Endothelial cell of umbilical vein (primary cell): ENCODE data around the gene METTL14. TPM values are rescaled to one million over a fixed set of nuclear protein-coding genes. Genes with fewer than 3 reads are reported as not detected.

ENCODE experiments used
- BruUV-seq: library from RNA; stranded (reverse); fragments of 400-500 nt; replicated peaks from 2 replicates; lab custom pipeline; 2021; lab: Mats Ljungman, UMichigan
- CTCF ChIA-PET: fragments of 300-600, 350-600 bp; sonication (Branson Sonifier 250); formaldehyde crosslinking; loops from one replicate; lab custom pipeline; 2021; ENCODE audit warnings: antibody characterized with exemption, inconsistent platforms; lab: Charles Lee
- POLR2A ChIA-PET: fragments of 300-600, 350-600 bp; sonication (Branson Sonifier 250); formaldehyde crosslinking; loops from one replicate; lab custom pipeline; 2021; ENCODE audit warnings: antibody characterized with exemption, inconsistent platforms; lab: Charles Lee
- DNase-seq: peaks from one replicate; pipeline ENCODE4 v3.0.0-alpha.2; 2011; ENCODE audit warnings: low read depth, low spot score
- FAIRE-seq: peaks from 2 replicates; lab custom pipeline; 2011; peaks lifted over from hg19 to GRCh38; lab: Jason Lieb, UNC
- H2AFZ ChIP-seq: 2 replicates; pipeline ENCODE4 v1.6.0; 2012; ENCODE audit warnings: low read depth, low read length, control low read depth, inconsistent platforms
- H3K27ac ChIP-seq: 2 replicates; pipeline ENCODE4 v1.5.1; 2011; ENCODE audit warnings: low read depth, mild to moderate bottlenecking, control low read depth, low read length, moderate library complexity; ENCODE audit not compliant: insufficient read depth
- H3K27me3 ChIP-seq, 2 experiments: 2 replicates each; pipeline versions ENCODE4 v1.6.0 to v1.6.1; 2011; ENCODE audit warnings: low read length in 2 of 2, mixed read lengths in 1 of 2; ENCODE audit not compliant: control insufficient read depth in 2 of 2, insufficient read depth in 2 of 2
- H3K36me3 ChIP-seq, 2 experiments: 2 replicates in 1 of 2; 3 replicates in 1 of 2; pipeline ENCODE4 v1.5.1; 2011; ENCODE audit warnings: low read length in 2 of 2, mild to moderate bottlenecking in 1 of 2, moderate library complexity in 1 of 2; ENCODE audit not compliant: control insufficient read depth in 2 of 2, insufficient read depth in 2 of 2; ENCODE audit errors: extremely low read depth in 1 of 2
- H3K4me1 ChIP-seq: 3 replicates; pipeline ENCODE4 v1.5.1; 2011; ENCODE audit warnings: mild to moderate bottlenecking, low read length; ENCODE audit not compliant: control insufficient read depth, insufficient read depth; ENCODE audit errors: extremely low read depth
- H3K4me2 ChIP-seq: 2 replicates; pipeline ENCODE4 v1.6.1; 2011; ENCODE audit warnings: low read length, control low read depth, mixed read lengths; ENCODE audit not compliant: insufficient read depth
- H3K4me3 ChIP-seq, 3 experiments: fragments of 200-600 bp in 1 of 3; sonication (generic), shearing (Covaris generic) in 1 of 3; replicated peaks in 1 of 3; 2 replicates each; pipeline ENCODE4 v1.5.1; 2011 to 2016; ENCODE audit warnings: control low read depth in 3 of 3, low read length in 3 of 3, mild to moderate bottlenecking in 2 of 3, inconsistent platforms in 1 of 3, low read depth in 1 of 3, moderate library complexity in 1 of 3; ENCODE audit not compliant: insufficient read depth in 1 of 3
- H3K79me2 ChIP-seq: 2 replicates; pipeline ENCODE4 v1.6.0; 2012; ENCODE audit warnings: low read length, inconsistent platforms; ENCODE audit not compliant: control insufficient read depth, insufficient read depth
- H3K9ac ChIP-seq: replicated peaks from 2 replicates; pipeline ENCODE3; 2011; ENCODE audit warnings: low read length, control low read depth; ENCODE audit not compliant: insufficient read depth; ENCODE audit errors: extremely low read depth
- H3K9me1 ChIP-seq: replicated peaks from 3 replicates; pipeline ENCODE4 v1.6.0; 2011; ENCODE audit warnings: mild to moderate bottlenecking, low read length; ENCODE audit not compliant: control insufficient read depth, insufficient read depth; ENCODE audit errors: extremely low read depth
- H3K9me3 ChIP-seq: replicated peaks from 2 replicates; pipeline ENCODE4 v1.5.1; 2012; ENCODE audit warnings: low read length, inconsistent platforms; ENCODE audit not compliant: control insufficient read depth, insufficient read depth
- H4K20me1 ChIP-seq: replicated peaks from 2 replicates; pipeline ENCODE3; 2011; ENCODE audit warnings: mild to moderate bottlenecking, low read length; ENCODE audit not compliant: control insufficient read depth, insufficient read depth; ENCODE audit errors: extremely low read depth
- EZH2 ChIP-seq: IDR thresholded peaks from 2 replicates; pipeline ENCODE4 v1.6.1; 2012; ENCODE audit warnings: borderline replicate concordance, low read depth, mild to moderate bottlenecking, moderate library complexity, low read length, inconsistent platforms; ENCODE audit not compliant: severe bottlenecking
- FOS ChIP-seq: IDR thresholded peaks from 2 replicates; pipeline ENCODE4 v1.6.1; 2011; ENCODE audit warnings: mild to moderate bottlenecking, low read length, moderate library complexity, borderline replicate concordance; ENCODE audit not compliant: insufficient read depth
- GATA2 ChIP-seq: IDR thresholded peaks from 2 replicates; pipeline ENCODE4 v1.7.0; 2011; ENCODE audit warnings: low read depth, mild to moderate bottlenecking, moderate library complexity, mixed read lengths, low read length; ENCODE audit not compliant: insufficient read length, insufficient read depth
- JUN ChIP-seq: IDR thresholded peaks from 2 replicates; pipeline ENCODE4 v1.6.1; 2011; ENCODE audit warnings: borderline replicate concordance, low read depth; ENCODE audit not compliant: insufficient read length, insufficient read depth
- MYC ChIP-seq: IDR thresholded peaks from one replicate; pipeline ENCODE4 v1.6.1; 2011; ENCODE audit warnings: mild to moderate bottlenecking, low read depth, low read length
- POLR2A ChIP-seq: IDR thresholded peaks from 2 replicates; pipeline ENCODE4 v1.6.1; 2012; ENCODE audit warnings: low read depth, mild to moderate bottlenecking, control low read depth, low read length
- POLR2AphosphoS5 ChIP-seq: IDR thresholded peaks from 2 replicates; pipeline ENCODE4 v1.6.1; 2012; ENCODE audit warnings: low read depth, mild to moderate bottlenecking, control low read depth, low read length, moderate library complexity; ENCODE audit not compliant: insufficient read depth
- dilution Hi-C: fragments of 300-500 bp; cut with MboI; formaldehyde crosslinking; loops from one replicate; pipeline ENCODE4 v1.15.0; 2019; ENCODE audit warnings: low sequenced_read_pairs; ENCODE audit not compliant: extremely low pct_ligation_motif_present
- intact Hi-C: fragments of 100-400 bp; cut with micrococcal nuclease; formaldehyde crosslinking; loops from one replicate; pipeline ENCODE4 v1.10.0; 2022
- polyA plus RNA-seq, 4 experiments: library from polyadenylated mRNA; depleted of rRNA in 3 of 4; stranded (reverse) in 3 of 4; unstranded in 1 of 4; fragments of >200 nt; gene quantifications; 2 replicates each; pipeline versions ENCODE4 v1.2.1 to v1.2.3, GENCODE V29; 2011 to 2012; ENCODE audit warnings: missing spikeins in 1 of 4
- total RNA-seq: library from RNA; stranded (reverse); gene quantifications from 2 replicates; pipeline ENCODE4 v1.2.3, GENCODE V29; 2021
- TF ChIP-seq, protein P1 (sequence below): IDR thresholded peaks from 2 replicates; pipeline ENCODE4 v1.6.1; 2011; ENCODE audit not compliant: insufficient read depth, insufficient read length
- TF ChIP-seq, protein P2 (sequence below), 2 donors: IDR thresholded peaks; 1 replicate in 1 of 2; 2 replicates in 1 of 2; pipeline ENCODE4 v1.5.1; 2011; ENCODE audit warnings: low read length in 2 of 2, mild to moderate bottlenecking in 2 of 2, moderate library complexity in 2 of 2, control low read depth in 1 of 2, inconsistent platforms in 1 of 2, low read depth in 1 of 2; ENCODE audit not compliant: insufficient read depth in 1 of 2; ENCODE audit errors: extremely low read depth in 1 of 2

The METTL14 gene
- total and polyA plus RNA-seq, 2 donors (not counting 3 experiments of a cell fraction or from before 2014, with no cell fraction given), result 6.5 to 38.6 TPM

DNA sequence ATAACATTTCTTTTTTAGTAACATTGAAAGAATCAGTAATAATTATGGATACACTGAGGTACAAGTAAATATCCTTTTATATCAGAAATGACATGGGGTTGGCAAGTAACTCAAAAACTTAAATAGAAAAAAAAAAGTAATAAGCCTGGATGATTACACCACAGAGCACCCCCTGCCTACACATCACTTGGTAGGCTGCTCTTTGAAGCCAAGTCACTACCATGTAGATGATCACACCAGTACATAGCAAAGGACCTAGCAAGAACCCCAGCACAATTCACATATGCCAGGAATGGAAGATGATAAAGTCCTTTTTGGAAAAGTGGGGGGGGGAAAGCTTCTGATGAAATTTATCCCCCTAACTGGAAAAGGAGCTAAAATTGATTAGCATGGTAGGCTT, 56.9 kb downstream of the METTL14 start:
- Histone ChIP-seq H3K79me2 (no peaks in the 10 kb centered on the region), H3K9me3 (no peaks in the 10 kb centered on the region), H3K27me3 (no peaks in the 10 kb centered on the region), H2AFZ (no peak overlapping the region), H4K20me1 (no peaks in the 10 kb centered on the region), H3K9ac (no peak overlapping the region), H3K36me3 (peaks cover 20 to 50% of the 10 kb centered on the region in 2 experiments), H3K4me1 (peaks cover 8% of the 10 kb centered on the region), H3K27ac (no peak overlapping the region), H3K9me1 (no peaks in the 10 kb centered on the region), H3K4me2 (no peak overlapping the region), H3K4me3 (no peak overlapping the region)
- no peak for DNase-seq
- intact Hi-C loops (loop anchor here (5.0 kb wide), 1 partner anchor 885 kb away; the partner anchor contains the start of gene PDE5A), dilution Hi-C loops (no loop called here)
- no peak for TF ChIP-seq JUN
- TF ChIP-seq FOS, result no peak
- TF ChIP-seq, protein P1, sequence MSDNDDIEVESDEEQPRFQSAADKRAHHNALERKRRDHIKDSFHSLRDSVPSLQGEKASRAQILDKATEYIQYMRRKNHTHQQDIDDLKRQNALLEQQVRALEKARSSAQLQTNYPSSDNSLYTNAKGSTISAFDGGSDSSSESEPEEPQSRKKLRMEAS, result no peak
- TF ChIP-seq MYC, result no peak
- TF ChIP-seq POLR2AphosphoS5, result no peak
- TF ChIP-seq, protein P2, sequence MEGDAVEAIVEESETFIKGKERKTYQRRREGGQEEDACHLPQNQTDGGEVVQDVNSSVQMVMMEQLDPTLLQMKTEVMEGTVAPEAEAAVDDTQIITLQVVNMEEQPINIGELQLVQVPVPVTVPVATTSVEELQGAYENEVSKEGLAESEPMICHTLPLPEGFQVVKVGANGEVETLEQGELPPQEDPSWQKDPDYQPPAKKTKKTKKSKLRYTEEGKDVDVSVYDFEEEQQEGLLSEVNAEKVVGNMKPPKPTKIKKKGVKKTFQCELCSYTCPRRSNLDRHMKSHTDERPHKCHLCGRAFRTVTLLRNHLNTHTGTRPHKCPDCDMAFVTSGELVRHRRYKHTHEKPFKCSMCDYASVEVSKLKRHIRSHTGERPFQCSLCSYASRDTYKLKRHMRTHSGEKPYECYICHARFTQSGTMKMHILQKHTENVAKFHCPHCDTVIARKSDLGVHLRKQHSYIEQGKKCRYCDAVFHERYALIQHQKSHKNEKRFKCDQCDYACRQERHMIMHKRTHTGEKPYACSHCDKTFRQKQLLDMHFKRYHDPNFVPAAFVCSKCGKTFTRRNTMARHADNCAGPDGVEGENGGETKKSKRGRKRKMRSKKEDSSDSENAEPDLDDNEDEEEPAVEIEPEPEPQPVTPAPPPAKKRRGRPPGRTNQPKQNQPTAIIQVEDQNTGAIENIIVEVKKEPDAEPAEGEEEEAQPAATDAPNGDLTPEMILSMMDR (IDR thresholded peaks at IDR 0.05; ENCODE audit: extremely low read depth in 1 of 2, insufficient read depth in 1 of 2, low read depth in 1 of 2, low read length in 2 of 2), result no peak
- TF ChIP-seq EZH2, result no peak
- TF ChIP-seq POLR2A, result no peak
- no peak for TF ChIP-seq GATA2
- ChIA-PET POLR2A (no interaction called here), CTCF (interaction anchor here (0.8 to 1.9 kb wide), 5 partner anchors 30 to 230 kb away, joined by 3 to 8 read pairs (median 4); partner anchors contain the start of gene SYNPO2)
- BruUV-seq, result no TSS peak
- FAIRE-seq, result no peak
